Subcutaneous adipose tissue (tissue), 4 donors: ENCODE data around the gene TGFBR2. TPM values are rescaled to one million over a fixed set of nuclear protein-coding genes. Genes with fewer than 3 reads are reported as not detected.

Source experiments
- total RNA-seq, 4 donors: library from RNA; depleted of rRNA; stranded (reverse); fragments of >200 nt; gene quantifications; one replicate each; pipeline ENCODE4 v1.1.0, GENCODE V29; 2016
- TF ChIP-seq, protein P1 (sequence below): fragments of 450-650 bp; IDR thresholded peaks from one replicate; pipeline ENCODE4 v1.5.1; 2016; ENCODE audit warnings: low read depth, mild to moderate bottlenecking, control low read depth, antibody characterized with exemption, moderate library complexity

Gene TGFBR2
- total RNA-seq: 100 to 1,000 TPM; 237 to 388 (median 287) TPM

DNA sequence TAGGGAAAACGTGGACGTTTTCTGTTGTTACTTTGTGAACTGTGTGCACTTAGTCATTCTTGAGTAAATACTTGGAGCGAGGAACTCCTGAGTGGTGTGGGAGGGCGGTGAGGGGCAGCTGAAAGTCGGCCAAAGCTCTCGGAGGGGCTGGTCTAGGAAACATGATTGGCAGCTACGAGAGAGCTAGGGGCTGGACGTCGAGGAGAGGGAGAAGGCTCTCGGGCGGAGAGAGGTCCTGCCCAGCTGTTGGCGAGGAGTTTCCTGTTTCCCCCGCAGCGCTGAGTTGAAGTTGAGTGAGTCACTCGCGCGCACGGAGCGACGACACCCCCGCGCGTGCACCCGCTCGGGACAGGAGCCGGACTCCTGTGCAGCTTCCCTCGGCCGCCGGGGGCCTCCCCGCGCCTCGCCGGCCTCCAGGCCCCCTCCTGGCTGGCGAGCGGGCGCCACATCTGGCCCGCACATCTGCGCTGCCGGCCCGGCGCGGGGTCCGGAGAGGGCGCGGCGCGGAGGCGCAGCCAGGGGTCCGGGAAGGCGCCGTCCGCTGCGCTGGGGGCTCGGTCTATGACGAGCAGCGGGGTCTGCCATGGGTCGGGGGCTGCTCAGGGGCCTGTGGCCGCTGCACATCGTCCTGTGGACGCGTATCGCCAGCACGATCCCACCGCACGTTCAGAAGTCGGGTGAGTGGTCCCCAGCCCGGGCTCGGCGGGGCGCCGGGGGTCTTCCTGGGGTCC lies at the start of gene TGFBR2:
Gene TGFBR2 (plus strand): TSS at position 301 of the 731 bp plus-strand sequence. CDS start 283 bp downstream, at position 584.
- TF ChIP-seq, protein P1, sequence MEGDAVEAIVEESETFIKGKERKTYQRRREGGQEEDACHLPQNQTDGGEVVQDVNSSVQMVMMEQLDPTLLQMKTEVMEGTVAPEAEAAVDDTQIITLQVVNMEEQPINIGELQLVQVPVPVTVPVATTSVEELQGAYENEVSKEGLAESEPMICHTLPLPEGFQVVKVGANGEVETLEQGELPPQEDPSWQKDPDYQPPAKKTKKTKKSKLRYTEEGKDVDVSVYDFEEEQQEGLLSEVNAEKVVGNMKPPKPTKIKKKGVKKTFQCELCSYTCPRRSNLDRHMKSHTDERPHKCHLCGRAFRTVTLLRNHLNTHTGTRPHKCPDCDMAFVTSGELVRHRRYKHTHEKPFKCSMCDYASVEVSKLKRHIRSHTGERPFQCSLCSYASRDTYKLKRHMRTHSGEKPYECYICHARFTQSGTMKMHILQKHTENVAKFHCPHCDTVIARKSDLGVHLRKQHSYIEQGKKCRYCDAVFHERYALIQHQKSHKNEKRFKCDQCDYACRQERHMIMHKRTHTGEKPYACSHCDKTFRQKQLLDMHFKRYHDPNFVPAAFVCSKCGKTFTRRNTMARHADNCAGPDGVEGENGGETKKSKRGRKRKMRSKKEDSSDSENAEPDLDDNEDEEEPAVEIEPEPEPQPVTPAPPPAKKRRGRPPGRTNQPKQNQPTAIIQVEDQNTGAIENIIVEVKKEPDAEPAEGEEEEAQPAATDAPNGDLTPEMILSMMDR: no peak

DNA sequence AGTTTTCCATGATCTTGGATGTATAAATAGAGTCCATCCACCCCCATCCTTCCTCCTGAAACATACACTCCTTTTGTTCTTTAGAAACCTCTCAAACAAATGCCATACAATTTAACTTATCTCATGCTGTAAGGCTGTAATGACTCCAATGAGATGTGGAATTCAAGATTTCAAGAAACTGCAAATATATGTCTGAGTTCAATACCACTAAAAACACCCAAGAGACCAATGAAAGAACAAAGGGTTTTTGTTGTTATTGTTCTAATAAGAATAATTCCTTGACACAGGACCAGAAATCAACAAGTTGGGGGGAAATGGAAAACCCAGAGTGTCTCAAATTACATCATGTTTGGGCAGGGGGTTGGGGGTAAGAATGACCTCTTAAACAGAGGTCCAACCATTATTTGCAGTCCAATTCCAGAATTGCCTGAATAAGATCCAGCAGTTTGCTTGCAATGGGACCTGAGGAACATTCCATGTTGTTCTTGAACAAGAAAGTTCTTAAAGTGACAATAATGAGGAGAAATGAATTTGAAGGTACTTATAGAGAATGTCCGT lies 48.6 kb upstream of the TGFBR2 start:
- TF ChIP-seq, protein P1: no peak

DNA sequence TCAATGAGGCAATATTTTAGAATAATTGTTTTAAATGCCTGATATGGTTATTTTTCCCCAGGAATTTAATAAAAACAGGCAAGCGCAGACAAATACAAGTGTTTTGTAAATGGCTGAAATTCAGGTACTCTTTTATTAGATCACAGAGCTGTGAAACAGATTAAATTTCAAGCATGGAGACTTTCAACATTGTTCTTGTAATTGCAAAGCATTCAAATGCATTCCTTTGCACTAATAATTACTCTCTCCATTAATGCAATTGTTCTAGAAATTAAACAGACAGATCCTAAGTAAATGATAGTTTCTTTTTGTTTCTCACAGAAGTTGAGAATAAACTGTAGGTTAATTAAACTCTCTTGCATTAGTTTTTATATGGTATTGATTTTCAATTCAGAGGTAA lies 42.4 kb upstream of the TGFBR2 start:
- TF ChIP-seq, protein P1: no peak

DNA sequence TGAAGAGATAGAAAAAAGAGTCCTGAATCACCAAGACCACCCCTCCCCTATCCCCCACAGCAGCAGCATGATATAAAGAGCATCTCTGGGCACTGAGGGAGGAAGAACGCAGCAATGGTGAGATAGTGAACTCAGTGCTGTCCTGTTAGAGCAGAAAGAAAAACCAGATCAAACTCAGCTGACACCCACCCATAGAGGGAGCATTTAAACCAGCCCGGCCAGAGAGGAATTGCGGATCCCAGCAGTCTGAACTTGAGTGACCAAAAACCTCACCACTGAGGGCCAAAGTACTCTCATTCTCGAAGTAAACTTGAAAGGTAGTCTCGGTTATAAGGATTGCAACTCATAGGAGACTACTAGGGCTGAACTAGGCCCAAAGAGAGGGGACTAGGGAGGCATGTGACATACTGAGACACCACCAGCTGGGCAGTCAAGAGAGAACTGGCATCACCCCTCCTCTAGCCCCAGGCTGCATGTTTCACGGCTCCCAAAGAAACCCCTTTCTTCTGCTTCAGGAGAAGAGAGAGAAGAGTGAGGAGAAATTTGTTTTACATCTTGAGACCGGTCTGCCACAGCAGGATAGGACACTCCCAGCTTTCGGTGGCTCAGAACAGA lies 39.2 kb upstream of the TGFBR2 start:
- TF ChIP-seq, protein P1: no peak

DNA sequence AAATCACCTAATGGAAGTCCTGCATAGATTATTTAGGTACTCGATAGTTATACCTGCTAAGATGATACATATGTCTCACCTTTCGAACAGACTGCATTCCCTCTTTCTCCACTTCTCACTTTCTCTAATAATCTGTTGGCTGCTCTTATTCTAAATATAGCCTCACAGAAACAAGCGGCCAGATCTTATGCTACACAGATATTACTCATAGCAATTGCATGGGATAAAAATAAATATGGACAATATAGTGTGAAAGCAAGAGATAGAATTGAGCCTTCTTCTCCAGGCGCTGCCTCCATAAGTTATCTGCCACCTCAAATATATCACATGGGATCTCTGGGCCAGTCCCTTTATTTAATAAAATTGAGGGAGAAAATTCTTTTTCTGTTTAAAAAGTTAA lies 29.5 kb upstream of the TGFBR2 start:
- TF ChIP-seq, protein P1: no peak

DNA sequence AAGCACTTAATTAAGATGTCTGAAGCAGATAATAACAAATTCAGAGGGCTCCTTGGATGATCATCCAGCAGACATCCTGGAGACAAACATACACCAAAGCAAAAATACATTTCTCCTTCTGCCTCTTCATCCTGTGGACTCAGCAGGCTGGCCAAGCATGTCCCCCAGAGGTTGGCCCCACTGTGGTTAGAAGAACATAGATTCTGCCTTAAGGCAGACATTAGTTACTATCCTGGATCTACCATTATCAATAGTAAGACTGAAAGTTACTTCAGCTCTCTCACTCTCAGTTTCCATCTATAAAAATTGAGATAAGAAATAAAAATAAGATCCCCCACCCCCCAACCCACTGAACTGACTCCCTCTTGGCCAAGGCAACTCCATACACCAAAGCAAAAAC lies 28.6 kb upstream of the TGFBR2 start:
- TF ChIP-seq, protein P1: no peak

DNA sequence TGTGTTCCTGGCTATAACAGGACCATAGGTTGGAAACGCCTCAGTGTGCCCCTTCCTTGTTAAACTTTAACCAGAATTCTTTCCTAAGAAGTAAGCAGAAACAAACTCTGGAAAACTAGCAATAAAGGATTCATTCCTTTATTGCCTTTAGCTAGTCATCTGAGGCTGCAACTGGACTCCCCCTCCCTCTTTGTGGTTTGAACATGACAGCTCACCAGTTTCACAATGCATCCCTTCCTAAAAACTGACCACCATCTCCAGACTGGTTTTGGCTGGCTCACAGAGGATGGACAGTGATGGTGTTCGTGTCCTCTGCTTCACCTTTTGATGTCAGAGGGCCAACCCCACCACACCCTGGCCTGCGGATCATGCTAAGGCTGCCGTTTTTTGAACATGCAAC lies 27.9 kb upstream of the TGFBR2 start:
- TF ChIP-seq, protein P1: no peak
